GM23338 (cell line): Measurements from ENCODE around the gene HMGN3. TPM values are rescaled to one million over a fixed set of nuclear protein-coding genes. Genes with fewer than 3 reads are reported as not detected.

Experiments
- CREB1 ChIP-seq: fragments of 250-450 bp; sonication (Bioruptor Pico); IDR thresholded peaks from 2 replicates; pipeline ENCODE4 v1.5.0; 2020; ENCODE audit warnings: low read depth, mild to moderate bottlenecking, moderate library complexity
- EZH2 ChIP-seq: fragments of 200-600 bp; sonication (generic); IDR thresholded peaks from one replicate; pipeline ENCODE4 v1.8.0; 2017; ENCODE audit warnings: antibody characterized with exemption, mild to moderate bottlenecking, low read depth; ENCODE audit not compliant: unreplicated experiment
- EZH2phosphoT487 ChIP-seq: fragments of 200-600 bp; sonication (generic); IDR thresholded peaks from one replicate; pipeline ENCODE4 v1.8.1; 2018; ENCODE audit warnings: antibody characterized with exemption; ENCODE audit not compliant: unreplicated experiment
- NANOG ChIP-seq: IDR thresholded peaks from 2 replicates; pipeline ENCODE4 v1.6.1; 2016; ENCODE audit warnings: antibody characterized with exemption, borderline replicate concordance
- POLR2AphosphoS5 ChIP-seq: IDR thresholded peaks from 2 replicates; pipeline ENCODE4 v1.6.1; 2016; ENCODE audit warnings: antibody characterized with exemption, low read depth
- ZNF114 ChIP-seq: fragments of 250-450 bp; sonication (Bioruptor Pico); IDR thresholded peaks from 2 replicates; pipeline ENCODE4 v1.5.0; 2020; ENCODE audit warnings: mild to moderate bottlenecking, moderate library complexity
- ZNF331 ChIP-seq: fragments of 250-450 bp; sonication (Bioruptor Pico); IDR thresholded peaks from 2 replicates; pipeline ENCODE4 v1.5.0; 2020; ENCODE audit warnings: low read depth, mild to moderate bottlenecking, moderate library complexity
- polyA plus RNA-seq: library from polyadenylated mRNA; unstranded; fragments of >200 nt; fragmentation: Nextera tagmentation; extraction: Ambion mirVana; gene quantifications from 2 replicates; pipeline ENCODE4 v1.2.1, GENCODE V29; 2016
- total RNA-seq: library from RNA; depleted of rRNA; stranded (reverse); fragments of >200 nt; shearing (Covaris generic); gene quantifications from 2 replicates; pipeline ENCODE4 v1.2.3, GENCODE V29; 2014
- TF ChIP-seq, protein P1 (sequence below): fragments of 250-450 bp; sonication (Bioruptor Pico); IDR thresholded peaks from 2 replicates; pipeline ENCODE4 v1.5.0; 2020; ENCODE audit warnings: mild to moderate bottlenecking, moderate library complexity
- TF ChIP-seq, protein P2 (sequence below): IDR thresholded peaks from 2 replicates; pipeline ENCODE4 v1.6.1; 2016; ENCODE audit warnings: antibody characterized with exemption
- TF ChIP-seq, protein P3 (sequence below), 2 experiments: fragments of 200-600 bp in 1 of 2; sonication (generic) in 1 of 2; conservative IDR thresholded peaks; 2 replicates each; pipeline versions ENCODE4 v1.5.1 to v1.6.1; 2016 to 2017; ENCODE audit warnings: antibody characterized with exemption in 2 of 2, low read depth in 2 of 2, mild to moderate bottlenecking in 2 of 2, moderate library complexity in 1 of 2

The HMGN3 gene
- total and polyA plus RNA-seq, 2 experiments from 2014 or later, result 166 to 956 TPM

DNA sequence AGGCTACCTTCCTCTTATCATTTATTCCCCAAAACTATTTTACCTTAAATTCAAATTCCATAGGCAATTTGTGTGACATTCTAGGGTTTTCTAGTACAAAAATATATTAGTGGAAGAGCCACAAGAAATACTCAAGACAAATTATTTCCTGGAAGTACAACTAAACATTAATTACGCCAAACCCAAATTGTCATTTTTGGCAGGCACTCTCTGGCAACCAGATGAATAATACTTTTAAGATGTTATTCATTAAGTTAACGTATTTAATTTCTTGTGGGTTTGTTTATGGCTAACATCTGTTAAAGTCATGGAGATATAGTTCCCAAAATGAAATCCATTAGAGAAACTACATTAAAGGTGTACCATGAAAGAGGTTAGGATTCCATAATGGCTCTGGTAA lies 40.5 kb downstream of the HMGN3 start (continued):
- TF ChIP-seq, protein P1, sequence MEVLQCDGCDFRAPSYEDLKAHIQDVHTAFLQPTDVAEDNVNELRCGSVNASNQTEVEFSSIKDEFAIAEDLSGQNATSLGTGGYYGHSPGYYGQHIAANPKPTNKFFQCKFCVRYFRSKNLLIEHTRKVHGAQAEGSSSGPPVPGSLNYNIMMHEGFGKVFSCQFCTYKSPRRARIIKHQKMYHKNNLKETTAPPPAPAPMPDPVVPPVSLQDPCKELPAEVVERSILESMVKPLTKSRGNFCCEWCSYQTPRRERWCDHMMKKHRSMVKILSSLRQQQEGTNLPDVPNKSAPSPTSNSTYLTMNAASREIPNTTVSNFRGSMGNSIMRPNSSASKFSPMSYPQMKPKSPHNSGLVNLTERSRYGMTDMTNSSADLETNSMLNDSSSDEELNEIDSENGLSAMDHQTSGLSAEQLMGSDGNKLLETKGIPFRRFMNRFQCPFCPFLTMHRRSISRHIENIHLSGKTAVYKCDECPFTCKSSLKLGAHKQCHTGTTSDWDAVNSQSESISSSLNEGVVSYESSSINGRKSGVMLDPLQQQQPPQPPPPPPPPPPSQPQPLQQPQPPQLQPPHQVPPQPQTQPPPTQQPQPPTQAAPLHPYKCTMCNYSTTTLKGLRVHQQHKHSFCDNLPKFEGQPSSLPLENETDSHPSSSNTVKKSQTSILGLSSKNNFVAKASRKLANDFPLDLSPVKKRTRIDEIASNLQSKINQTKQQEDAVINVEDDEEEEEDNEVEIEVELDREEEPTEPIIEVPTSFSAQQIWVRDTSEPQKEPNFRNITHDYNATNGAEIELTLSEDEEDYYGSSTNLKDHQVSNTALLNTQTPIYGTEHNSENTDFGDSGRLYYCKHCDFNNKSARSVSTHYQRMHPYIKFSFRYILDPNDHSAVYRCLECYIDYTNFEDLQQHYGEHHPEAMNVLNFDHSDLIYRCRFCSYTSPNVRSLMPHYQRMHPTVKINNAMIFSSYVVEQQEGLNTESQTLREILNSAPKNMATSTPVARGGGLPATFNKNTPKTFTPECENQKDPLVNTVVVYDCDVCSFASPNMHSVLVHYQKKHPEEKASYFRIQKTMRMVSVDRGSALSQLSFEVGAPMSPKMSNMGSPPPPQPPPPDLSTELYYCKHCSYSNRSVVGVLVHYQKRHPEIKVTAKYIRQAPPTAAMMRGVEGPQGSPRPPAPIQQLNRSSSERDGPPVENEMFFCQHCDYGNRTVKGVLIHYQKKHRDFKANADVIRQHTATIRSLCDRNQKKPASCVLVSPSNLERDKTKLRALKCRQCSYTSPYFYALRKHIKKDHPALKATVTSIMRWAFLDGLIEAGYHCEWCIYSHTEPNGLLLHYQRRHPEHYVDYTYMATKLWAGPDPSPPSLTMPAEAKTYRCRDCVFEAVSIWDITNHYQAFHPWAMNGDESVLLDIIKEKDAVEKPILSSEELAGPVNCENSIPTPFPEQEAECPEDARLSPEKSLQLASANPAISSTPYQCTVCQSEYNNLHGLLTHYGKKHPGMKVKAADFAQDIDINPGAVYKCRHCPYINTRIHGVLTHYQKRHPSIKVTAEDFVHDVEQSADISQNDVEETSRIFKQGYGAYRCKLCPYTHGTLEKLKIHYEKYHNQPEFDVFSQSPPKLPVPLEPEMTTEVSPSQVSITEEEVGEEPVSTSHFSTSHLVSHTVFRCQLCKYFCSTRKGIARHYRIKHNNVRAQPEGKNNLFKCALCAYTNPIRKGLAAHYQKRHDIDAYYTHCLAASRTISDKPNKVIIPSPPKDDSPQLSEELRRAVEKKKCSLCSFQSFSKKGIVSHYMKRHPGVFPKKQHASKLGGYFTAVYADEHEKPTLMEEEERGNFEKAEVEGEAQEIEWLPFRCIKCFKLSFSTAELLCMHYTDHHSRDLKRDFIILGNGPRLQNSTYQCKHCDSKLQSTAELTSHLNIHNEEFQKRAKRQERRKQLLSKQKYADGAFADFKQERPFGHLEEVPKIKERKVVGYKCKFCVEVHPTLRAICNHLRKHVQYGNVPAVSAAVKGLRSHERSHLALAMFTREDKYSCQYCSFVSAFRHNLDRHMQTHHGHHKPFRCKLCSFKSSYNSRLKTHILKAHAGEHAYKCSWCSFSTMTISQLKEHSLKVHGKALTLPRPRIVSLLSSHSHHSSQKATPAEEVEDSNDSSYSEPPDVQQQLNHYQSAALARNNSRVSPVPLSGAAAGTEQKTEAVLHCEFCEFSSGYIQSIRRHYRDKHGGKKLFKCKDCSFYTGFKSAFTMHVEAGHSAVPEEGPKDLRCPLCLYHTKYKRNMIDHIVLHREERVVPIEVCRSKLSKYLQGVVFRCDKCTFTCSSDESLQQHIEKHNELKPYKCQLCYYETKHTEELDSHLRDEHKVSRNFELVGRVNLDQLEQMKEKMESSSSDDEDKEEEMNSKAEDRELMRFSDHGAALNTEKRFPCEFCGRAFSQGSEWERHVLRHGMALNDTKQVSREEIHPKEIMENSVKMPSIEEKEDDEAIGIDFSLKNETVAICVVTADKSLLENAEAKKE (CRISPR knock-in tag), result no peak
- TF ChIP-seq POLR2AphosphoS5, result no peak
- no peak for TF ChIP-seq CREB1 (CRISPR knock-in tag)
- no peak for TF ChIP-seq NANOG
- TF ChIP-seq, protein P2, sequence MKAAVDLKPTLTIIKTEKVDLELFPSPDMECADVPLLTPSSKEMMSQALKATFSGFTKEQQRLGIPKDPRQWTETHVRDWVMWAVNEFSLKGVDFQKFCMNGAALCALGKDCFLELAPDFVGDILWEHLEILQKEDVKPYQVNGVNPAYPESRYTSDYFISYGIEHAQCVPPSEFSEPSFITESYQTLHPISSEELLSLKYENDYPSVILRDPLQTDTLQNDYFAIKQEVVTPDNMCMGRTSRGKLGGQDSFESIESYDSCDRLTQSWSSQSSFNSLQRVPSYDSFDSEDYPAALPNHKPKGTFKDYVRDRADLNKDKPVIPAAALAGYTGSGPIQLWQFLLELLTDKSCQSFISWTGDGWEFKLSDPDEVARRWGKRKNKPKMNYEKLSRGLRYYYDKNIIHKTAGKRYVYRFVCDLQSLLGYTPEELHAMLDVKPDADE, result no peak
- TF ChIP-seq, protein P3, sequence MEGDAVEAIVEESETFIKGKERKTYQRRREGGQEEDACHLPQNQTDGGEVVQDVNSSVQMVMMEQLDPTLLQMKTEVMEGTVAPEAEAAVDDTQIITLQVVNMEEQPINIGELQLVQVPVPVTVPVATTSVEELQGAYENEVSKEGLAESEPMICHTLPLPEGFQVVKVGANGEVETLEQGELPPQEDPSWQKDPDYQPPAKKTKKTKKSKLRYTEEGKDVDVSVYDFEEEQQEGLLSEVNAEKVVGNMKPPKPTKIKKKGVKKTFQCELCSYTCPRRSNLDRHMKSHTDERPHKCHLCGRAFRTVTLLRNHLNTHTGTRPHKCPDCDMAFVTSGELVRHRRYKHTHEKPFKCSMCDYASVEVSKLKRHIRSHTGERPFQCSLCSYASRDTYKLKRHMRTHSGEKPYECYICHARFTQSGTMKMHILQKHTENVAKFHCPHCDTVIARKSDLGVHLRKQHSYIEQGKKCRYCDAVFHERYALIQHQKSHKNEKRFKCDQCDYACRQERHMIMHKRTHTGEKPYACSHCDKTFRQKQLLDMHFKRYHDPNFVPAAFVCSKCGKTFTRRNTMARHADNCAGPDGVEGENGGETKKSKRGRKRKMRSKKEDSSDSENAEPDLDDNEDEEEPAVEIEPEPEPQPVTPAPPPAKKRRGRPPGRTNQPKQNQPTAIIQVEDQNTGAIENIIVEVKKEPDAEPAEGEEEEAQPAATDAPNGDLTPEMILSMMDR (conservative IDR thresholded peaks at IDR 0.05; ENCODE audit: low read depth in 2 of 2), result no peak
- TF ChIP-seq ZNF114, result no peak
- no peak for TF ChIP-seq ZNF331
- TF ChIP-seq EZH2phosphoT487, result no peak
- TF ChIP-seq EZH2, result no peak
